ENCODE results near the gene MIPOL1.
A peak's percentile ranks its signal among the peaks of the same experiment; 100 is the strongest.
"Not testable (repeated sequence)": the region's sequence is repeated elsewhere in the genome, so short reads cannot be mapped to it uniquely, and the experiment has no call there.

MIPOL1 gene

DNA sequence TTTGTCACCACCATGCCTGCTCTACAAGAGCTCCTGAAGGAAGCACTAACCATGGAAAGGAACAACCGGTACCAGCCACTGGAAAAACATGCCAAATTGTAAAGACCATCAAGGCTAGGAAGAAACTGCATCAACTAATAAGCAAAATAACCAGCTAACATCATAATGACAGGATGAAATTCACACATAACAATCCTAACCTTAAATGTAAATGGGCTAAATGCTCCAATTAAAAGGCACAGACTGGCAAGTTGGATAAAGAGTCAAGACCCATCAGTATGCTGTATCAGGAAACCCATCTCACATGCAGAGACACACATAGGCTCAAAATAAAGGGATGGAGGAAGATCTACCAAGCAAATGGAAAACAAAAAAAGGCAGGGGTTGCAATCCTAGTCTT lies 97.5 kb downstream of the MIPOL1 start:
- not testable (repeated sequence) for FAIRE-seq

DNA sequence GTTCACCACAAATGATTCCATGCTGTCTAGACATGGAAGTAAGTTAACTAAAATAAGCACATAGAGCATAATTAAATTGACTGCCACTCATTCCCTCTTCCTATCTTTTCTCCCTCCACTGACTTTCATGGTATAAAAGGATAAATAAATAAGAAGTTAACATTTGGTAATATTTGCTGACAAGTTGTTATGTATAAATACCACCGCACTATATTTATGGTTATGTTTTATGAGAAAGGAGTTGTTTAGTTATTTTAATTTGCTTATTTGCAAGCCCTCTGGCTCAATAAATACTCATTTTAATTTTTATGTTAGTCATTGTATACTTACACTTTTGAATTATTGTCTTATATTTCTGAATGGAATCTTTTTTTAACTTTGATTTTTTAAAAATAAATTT lies 113.5 kb downstream of the MIPOL1 start:
- FAIRE-seq: no peak

DNA sequence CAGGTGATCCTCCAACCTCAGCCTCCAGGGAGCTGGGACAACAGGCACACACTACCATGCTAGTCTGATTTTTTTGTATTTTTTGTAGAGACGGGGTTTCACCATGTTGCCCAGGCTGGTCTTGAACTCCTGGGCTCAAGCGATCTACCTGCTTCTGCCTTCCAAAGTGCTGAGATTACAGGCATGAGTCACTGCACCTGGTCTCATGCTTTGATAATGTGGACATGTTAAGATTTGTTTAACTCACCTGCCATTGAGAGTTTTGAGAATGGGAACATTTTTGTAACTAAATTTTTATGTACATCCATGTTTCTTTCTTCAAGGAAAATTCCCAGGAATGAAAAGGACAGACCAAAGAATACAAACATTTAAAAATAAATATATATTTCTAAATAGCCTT lies 121.2 kb downstream of the MIPOL1 start:
- no peak for FAIRE-seq

DNA sequence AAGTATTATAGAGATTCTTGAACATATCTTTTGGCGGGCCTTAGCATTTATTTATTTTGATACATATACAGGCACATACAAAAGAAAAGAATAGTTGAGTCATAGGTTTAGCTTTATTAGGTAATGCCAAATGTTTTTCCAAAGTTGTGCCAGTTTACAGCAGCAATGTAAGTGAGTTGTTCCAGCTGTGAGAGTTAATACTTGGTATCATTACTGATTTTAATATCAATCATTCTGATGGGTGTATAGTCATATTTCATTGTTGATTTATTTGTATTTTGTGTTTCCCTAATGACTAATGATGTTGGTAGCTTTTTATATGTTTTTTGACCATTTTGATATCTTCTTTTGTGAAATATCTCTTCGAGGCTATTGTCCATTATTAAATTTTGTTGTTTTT lies 122.4 kb downstream of the MIPOL1 start:
- no peak for FAIRE-seq

DNA sequence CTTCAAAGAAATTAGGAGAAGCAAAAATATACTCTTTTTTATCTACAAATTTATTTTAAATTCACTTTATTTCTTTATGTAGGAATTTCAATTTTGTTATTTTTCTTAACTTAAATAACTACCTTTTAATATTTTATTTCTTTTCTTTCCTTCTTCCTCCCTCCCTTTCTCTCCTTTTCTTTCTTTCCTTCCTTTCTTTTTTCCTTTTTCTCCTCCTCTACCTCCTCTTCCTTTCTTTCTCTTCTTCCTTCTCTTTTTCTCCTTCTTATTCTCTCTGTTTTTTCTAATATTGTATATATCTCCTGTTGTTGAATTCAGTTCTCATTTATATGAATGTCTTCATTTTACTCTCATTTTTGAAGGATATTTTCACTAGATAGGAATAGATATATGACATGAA lies 127.6 kb downstream of the MIPOL1 start:
- peak; percentile 64 for FAIRE-seq

DNA sequence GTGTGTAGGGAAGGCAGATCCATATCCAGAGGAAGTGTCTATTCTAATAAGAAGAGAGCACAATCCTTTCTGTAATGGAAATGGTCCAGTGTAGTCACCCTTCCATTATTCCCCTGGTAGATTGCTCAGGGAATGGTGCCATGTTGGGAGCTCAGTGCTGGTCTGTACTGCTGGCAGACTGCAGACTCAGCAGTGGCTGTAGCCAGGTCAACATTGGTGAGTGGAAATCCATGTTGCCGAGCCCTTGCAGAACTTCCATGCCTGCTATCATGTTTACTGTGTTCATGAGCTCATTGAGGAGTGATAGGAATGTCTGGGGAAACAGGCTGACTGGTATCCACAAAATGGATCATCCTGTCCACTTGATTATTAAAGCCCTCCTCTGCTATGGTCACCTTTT lies 128.7 kb downstream of the MIPOL1 start:
- FAIRE-seq: no peak

DNA sequence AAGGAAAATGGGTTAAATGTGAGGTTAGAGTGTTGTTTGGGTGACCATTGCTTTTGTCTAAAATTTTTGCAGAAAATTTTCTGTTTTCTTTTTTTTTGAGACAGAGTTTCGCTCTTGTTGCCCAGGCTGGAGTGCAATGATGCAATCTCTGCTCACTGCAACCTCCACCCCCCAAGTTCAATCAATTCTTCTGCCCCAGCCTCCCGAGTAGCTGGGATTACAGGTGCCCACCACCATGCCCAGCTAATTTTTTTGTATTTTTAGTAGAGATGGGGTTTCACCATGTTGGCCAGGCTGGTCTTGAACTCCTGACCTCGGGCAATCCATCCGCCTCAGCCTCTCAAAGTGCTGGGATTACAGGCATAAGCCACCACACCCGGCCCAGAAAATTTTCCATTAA lies 130.2 kb downstream of the MIPOL1 start:
- FAIRE-seq: not testable (repeated sequence)

DNA sequence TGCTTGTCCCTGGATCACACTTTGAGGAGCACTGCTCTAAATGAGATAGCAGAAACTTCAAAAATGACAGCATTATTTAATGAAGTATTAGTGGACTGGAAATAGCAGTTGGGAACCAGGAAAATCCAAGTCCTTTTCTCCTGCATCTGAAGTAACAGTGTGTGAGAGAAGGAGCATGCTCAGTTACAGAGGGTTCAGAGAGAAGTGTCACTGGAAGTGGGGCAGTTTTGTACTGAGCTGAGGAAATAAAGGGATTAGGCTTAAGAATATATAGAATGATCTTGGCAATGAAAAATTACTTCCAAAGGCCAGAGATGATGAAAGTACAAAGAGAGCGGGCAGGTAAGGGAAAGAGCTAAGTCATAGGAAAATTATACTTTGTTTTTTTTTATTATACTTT lies 130.9 kb downstream of the MIPOL1 start:
- no peak for FAIRE-seq

DNA sequence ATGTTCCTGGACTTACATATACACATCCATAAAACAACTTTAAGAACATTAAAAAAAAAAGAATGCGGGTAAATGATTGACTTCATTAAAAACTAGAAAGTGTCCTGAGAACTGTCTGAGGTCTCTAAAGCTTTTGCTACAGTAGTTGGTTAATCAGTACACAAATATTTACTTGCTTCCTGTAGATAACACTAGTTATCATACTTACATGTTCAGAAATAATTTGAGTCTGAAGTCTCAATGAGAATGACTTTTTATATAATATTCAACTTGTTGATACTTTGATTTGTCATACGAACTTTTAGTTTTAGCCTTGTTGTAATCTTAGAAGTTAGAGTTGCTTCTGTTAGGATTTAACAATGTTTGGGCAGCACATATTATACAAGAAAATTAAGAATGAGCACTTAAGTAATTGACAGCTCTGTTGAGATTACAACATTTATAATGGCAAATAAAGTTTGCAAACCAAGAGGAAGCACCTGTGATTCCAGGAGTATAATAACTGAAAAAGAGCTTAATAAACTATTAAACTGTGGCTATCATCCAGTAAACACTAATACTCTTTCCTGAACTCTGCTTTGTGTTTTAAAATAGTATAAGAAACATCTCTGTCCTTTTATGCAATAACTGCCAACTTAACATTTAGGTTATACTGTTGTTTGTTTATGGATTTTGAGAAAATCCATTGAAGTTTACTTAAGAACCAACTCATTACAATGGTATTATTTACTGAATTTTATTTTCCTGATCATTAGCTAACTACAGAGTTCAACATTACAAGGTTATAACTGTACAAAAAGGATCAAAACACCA lies 131.7 kb downstream of the MIPOL1 start:
- FAIRE-seq: no peak

DNA sequence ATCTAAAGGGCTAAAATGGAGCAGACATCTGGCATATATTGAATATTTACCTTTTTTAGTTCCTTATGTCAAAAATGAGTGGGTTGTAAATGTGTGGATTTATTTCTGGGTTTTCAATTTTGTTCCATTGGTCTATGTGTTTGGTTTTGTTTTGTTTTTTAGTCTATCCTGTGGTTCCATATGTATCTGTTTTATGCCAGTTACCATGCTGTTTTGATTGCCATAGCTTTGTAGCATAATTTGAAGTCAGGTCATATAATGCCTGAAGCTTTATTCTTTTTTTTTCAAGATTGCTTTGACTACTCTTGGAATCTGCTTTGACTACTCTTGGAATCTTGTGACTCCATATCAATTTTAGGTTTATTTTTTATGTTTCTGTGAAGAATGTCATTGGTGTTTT lies 133.2 kb downstream of the MIPOL1 start:
- no peak for FAIRE-seq

DNA sequence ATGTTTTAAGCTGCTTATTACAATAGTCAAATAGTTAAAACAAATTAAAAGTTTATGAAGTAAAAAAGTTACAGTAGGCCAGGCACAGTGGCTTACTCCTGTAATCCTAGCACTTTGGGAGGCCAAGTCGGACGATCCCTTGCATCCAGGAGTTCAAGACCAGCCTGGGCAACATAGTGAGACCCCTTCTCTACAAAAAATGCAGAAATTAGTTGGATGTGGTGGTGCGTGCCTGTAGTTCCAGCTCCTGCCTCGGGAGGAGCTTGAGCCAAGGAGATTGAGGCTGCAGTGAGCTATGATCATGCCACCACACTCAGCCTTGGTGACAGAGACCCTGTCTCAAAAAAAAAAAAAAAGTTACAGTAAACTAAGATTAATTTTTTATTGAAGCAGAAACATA lies 142.6 kb downstream of the MIPOL1 start:
- FAIRE-seq: no peak

DNA sequence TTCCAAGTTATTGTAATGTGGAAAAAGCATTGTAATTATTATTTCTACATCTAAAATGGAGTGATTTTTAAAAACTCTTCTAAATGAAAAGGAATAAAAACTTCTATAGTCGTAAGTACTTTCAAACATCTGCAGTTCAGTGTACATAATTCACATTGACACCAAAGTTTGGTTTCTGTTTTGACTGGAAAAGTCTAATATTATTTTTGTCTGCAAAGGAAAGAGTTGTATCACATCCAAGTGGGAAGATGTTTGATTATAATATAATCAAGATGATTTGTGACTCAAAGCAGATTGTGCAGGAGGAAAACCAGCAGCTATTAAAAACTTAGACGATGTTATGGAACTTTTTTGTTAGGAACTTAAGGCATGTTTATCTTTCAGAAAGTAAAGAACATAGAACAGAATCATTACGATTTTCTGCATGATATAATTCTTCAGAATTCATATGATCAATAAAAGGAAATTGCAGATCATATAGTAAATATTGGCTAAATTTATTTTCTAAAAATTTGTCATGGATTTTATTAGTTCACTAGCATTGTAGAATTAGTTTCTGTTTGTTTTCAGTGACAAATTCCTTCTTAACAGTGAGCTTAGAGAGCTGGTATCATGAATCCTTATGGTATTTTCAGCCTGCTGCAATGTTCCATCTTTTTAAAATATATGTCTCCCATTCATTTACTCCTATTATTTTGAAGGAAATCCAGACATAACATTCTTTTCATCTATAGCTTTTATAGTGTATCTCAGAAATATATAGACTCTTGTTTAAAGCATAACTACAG lies 145.8 kb downstream of the MIPOL1 start:
- FAIRE-seq: peak; percentile 95

DNA sequence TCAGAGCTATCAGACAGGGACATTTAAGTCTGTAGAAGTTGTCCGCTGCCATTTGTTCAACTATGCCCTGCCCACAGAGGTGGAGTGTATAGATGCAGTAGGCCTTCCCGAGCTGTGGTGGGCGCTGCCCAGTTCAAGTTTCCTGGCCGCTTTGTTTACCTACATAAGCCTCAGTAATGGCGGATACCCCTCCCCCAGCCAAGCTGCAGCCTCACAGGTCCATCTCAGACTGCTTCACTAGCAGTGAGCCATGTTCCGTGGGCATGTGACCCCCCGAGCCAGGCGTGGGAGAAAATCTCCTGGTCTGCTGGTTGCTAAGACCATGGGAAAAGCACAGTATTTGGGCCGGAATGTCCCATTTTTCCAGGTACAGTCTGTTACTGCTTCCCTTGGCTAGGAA lies 165.9 kb downstream of the MIPOL1 start:
- FAIRE-seq: no peak

DNA sequence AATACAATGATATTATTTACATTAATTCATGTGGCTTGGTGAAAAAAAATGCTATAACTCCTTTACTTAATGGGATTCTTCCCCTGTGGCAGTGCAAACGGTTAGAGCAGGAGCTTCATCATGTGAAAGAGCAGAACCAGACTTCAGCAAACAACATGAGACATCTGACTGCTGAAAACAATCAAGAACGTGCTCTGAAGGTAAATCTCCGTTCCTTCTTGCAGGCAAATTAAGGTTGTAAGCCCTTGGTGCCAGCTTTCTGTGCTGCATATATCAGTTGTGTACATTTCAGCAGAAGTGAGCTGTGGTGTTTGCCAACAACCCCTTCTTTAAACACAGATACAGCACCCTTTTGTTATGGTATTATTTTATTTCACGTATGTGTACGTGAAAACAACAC lies 171.7 kb downstream of the MIPOL1 start:
- no peak for FAIRE-seq

DNA sequence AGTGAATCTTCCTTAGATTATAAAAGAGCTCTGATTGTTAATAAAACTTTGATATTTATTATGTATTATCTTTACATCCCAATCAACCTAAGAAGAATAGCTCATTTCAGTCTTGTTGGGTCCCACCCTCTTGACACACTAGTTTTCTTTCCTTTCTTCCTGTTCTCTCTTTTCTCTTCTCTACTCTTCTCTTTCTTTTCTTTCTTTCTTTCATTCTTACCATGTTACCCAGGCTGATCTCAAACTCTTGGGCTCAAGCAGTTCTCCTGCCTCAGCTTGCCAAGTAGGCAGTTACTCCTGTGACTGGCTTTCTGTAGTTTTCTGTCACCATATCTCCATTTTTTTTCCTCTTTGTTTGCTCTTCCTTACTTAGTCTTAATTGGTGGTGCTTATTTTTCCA lies 177.8 kb downstream of the MIPOL1 start:
- no peak for FAIRE-seq

DNA sequence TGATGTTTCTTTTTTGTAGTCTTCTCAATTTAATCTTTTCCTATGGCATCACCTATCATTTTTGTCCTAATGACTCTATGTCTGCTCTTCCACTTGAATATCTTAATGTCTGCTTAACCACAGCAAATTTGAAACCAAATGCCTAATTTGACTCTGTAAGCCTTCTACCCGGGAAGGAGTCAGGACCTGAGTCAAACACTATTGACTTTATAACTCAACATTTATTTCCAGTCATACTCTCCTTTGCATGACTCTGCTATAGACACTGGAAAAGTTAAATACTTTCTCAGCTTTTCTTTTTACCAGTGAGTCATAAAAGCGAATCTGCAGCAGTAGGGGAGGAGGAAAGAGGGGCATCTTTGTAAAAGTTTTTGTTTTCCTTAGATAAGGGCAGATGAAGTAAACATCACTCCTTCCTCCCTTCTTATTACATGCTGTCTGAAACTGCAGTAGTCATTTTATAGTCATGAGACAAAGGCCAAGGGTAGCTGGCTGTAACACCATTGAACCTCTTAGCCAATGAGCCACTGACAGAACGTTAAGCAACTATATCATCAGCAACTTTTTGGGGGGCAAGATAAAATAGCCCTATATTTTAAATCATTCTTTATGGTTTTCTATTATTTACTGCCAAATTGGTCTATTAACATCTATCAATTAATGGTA lies 179.3 kb downstream of the MIPOL1 start:
- FAIRE-seq: no peak

DNA sequence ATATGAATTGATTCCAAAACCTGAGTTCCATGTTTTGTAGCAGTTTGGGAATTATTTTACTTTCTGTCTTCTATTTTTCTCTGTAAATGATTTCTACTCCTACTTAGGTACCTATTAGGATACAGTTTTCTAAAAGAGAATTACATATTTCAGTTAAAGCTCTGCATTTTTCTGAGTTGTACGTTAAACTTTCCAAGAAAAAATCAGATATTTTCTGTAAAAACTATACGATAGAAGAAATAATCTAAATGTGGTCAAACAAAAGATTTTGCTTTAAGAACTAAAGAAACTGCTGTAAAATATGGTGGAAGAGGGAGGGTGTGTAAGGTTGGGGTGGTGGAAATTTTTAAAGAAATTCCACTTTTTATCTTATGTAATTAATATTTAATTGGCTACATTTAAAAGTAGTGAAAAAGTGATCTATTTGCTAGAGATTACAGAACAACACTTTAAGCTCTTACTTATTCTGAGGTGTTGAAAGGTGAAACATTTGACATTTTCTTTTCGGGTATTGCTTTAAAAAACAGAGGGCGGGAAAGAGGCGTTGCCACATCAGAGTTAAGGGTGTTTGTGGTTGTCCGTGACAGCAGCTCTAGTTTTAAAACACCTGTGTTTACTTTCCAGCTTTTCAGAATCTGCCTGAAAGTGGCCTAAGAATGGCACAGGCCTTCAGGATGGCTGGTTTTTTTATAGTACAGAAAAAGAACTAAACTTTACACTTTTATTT lies 187.3 kb downstream of the MIPOL1 start:
- no peak for FAIRE-seq

DNA sequence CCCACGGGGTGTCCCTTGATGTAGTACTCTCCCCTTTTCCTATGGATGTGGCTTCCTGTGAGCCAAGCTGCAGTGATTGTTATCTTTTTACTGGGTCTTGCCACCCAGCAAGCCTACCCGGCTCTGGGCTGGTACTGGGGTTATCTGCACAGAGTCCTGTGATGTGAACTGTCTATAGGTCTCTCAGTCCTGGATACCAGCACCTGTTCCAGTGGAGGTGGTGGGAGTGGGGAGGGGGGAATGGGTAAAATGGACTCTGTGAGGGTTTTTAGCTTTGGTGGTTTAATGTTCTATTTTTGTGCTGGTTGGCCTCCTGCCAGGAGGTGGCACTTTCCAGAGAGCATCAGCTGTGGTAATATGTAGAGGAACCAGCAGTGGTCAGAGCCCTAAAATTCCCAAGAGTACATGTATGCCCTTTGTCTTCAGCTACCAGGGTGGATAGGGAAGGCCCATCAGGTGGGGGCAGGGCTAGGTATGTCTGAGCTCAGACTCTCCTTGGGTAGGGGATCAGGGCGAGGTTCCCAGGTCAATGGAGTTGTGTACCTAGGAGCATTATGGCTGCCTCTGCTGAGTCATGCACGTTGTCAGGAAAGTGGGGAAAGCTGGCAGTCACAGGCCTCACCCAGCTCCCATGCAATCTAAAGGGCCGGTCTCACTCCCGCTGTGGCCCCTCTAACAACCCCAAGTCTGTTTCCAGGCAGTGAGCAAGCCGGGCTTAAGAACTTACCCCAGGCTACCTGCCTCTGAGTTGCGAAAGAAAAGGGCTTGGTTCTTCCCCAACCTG lies 199.6 kb downstream of the MIPOL1 start:
- FAIRE-seq: not testable (repeated sequence)

DNA sequence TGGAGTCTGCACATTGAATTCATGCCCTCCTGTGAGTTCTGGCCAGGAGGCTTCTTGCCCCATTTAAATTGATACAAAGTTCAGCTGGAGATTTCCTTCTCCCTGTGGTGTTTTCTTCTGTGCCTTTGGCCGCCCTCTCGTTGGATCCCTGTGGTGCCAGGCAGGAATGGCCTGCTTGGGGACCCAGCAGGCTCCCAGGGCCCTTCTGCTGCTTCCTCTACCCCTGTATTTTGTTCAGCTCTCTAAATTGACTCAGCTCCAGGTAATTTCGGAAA lies 200.1 kb downstream of the MIPOL1 start:
- FAIRE-seq: no peak

DNA sequence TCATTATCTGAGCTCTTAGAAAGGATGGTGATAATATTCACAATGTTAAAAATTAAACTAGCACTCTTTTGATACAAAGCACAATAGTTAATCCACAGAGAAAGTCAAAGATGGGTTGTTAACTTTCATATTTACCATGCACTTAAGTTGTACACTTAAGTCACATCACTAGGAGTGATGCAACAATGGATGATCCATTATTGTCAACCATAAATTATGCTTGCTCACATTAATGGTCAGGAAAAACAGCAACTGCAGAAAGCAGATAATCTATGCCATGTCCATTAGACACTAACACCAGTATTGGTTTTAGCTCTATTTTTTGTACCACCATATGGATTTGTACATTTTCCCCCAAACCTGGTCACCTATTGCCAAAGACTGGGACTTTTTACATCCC lies 201.8 kb downstream of the MIPOL1 start:
- no peak for FAIRE-seq

DNA sequence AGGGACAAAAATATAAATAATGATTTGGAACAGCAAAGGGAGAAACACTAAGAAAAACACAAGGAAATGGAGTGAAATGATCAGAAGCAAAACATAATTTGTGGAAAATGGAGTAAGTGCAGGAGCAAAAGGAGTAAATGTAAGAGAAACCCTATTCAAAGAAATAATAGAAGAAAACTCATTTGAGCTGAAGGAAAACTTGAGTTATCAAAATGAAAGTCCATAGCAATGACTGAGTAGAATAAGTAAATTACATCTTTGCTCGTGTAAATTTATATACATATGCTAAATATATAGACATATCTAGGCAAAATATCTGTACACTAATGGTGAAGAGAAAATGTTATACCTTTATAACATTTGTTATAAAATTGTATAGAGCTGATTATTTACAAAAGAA lies 203.4 kb downstream of the MIPOL1 start:
- no peak for FAIRE-seq

DNA sequence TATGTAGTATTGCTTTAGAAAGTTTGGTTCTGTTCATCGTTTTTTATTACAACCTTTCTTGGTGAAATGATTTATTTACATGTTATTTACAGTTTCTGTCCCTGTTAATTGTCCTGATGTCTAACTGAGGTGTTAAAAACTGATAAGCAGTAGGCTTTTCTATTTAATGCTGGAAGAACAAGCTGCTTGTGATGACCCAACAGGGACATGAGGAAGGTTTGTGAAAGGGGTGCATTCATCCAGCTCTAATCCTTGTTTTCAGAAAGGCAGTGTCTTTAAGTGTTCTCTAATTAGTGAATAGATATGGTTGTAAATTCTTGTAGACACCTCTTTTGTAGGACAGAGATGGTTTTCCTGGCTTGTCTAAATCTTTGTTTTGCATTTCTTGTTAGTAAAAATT lies 205.9 kb downstream of the MIPOL1 start:
- FAIRE-seq: no peak

DNA sequence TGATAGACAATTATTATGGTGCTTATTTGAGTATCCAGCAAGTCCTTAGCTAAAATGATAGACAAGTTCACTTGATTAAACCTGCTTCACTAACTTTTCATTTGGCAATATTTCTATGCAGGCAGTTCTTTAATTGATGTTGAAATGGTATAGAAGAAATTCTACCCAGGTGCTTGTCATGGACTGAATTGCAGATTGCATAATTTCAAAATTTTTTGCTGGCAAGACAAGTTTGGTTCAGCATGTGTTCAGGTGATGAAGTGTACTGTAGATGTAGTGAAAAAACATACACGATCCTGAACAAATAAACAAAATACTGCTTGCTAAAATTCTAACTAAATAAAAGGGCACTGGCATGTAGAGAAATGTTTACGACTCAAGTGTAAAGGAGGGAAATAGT lies 208.4 kb downstream of the MIPOL1 start:
- no peak for FAIRE-seq

Measured in endometrium (tissue), 2 donors.